SH-SY5Y (cell line): Measurements from ENCODE around the gene ITGBL1.

ENCODE experiments used
- GATA2 ChIP-seq: IDR thresholded peaks from 2 replicates; pipeline ENCODE4 v1.6.1; 2011; ENCODE audit warnings: mild to moderate bottlenecking, low read depth, low read length
- GATA3 ChIP-seq: IDR thresholded peaks from 2 replicates; pipeline ENCODE4 v1.6.1; 2011; ENCODE audit warnings: low read depth, mild to moderate bottlenecking, low read length, moderate library complexity

DNA sequence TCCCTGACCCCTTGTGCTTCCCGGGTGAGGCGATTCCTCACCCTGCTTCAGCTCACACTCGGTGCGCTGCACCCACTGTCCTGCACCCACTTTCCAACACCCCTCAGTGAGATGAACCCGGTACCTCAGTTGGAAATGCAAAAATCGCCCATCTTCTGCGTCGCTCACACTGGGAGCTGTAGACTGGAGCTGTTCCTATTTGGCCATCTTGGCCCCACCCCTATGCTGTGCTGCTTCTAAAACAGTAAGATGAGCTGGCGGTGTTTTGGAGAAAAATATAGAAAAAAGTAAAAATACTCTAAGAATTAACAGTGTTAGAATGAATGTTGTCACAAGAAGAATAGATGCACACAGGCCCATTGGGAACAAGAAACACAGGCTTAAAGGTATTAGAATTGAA is 92.5 kb downstream of the ITGBL1 start:
- no peak for TF ChIP-seq GATA2
- no peak for TF ChIP-seq GATA3
